GM21526 (cell line): ENCODE data around the gene UBE2F.
"Not testable (repeated sequence)": the region's sequence is repeated elsewhere in the genome, so short reads cannot be mapped to it uniquely, and the experiment has no call there.

Experiments used
- ATAC-seq: cut with Tn5 transposase; IDR thresholded peaks from one replicate; pipeline ENCODE4 v1.9.1; 2021; ENCODE audit warnings: moderate library complexity; ENCODE audit not compliant: unreplicated experiment, low FRiP score

UBE2F gene

DNA sequence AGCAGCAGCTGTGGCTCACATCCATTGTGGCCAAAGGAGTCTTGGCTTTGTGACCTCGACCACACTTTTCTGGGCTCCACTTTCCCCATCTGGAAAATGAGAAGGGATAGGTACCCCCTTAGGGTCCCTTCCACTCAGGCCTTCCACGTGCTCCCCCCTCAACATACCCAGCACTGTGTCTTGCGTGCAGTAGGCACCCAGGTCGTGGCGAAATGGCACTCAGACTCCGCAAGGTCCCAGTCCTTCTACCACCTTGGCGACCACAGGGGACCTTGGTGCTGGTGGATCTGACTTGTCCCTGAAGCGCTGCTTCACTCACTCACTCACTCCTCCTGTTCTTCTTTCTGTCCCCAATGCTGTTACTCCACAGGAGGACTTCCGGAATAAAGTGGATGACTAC lies 74.1 kb downstream of the UBE2F start:
- no peak for ATAC-seq

- ATAC-seq: no peak
Observed at GRCh38 chr2:238042090-238042489, 75.3 kb downstream of the UBE2F start.

- ATAC-seq: no peak
Observed at GRCh38 chr2:238042849-238043584, 76.2 kb downstream of the UBE2F start.

- no peak for ATAC-seq
Observed at GRCh38 chr2:238043851-238044250, 77.0 kb downstream of the UBE2F start.

- no peak for ATAC-seq
Observed at GRCh38 chr2:238045575-238045974, 78.8 kb downstream of the UBE2F start.

GRCh38 chr2:238046725-238047270 lies 80.0 kb downstream of the UBE2F start:
- ATAC-seq: no peak

DNA sequence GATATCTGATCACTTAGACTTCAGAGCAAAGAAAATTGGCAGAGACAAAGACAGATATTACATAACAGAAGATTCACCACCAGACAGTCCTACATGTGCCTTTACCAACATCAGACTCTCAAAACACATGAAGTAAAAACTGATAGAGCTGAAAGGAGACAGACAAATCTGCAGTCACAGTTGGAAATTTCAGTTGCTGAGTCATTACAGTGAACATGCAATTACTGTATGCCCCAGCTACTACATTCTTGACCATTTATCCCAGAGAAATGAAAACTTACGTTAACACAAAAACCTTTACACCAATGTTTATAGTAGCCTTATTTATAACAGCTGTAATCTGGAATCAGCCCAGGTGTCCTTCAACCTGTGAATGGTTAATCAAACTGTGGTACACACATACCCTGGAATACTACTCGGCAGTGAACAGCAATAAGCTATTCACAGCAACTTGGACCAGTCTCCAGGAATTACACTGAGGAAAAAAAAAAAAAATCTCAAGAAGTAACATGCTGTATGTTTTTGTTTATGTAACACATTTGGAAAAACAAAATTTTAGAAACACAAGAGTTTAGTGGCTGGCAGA lies 86.5 kb downstream of the UBE2F start:
- ATAC-seq: no peak

- no peak for ATAC-seq
Observed at GRCh38 chr2:238055841-238056240, 89.0 kb downstream of the UBE2F start.

GRCh38 chr2:238057696-238058575 lies 91.1 kb downstream of the UBE2F start:
- ATAC-seq: not testable (repeated sequence)

DNA sequence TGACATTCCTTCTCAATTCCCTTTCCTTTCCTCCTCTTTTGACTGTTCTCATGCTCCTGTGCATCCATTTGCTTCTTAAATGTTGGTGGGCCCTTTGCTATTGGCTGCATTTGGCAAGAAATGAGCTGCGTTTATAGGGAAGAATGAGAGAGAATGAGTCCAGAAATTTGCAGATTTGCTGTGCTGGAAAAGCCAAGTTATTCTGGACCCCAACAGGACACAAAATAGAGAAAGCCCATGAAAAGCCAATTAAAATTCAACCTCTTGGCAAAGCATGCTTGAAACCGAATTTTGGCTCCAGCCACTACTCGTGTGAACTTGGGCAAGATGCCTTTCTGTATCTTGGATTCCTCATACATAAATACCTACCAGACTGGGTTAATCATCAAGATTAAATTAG lies 92.7 kb downstream of the UBE2F start:
- ATAC-seq: no peak

GRCh38 chr2:238060096-238060541 lies 93.3 kb downstream of the UBE2F start:
- ATAC-seq: no peak

DNA sequence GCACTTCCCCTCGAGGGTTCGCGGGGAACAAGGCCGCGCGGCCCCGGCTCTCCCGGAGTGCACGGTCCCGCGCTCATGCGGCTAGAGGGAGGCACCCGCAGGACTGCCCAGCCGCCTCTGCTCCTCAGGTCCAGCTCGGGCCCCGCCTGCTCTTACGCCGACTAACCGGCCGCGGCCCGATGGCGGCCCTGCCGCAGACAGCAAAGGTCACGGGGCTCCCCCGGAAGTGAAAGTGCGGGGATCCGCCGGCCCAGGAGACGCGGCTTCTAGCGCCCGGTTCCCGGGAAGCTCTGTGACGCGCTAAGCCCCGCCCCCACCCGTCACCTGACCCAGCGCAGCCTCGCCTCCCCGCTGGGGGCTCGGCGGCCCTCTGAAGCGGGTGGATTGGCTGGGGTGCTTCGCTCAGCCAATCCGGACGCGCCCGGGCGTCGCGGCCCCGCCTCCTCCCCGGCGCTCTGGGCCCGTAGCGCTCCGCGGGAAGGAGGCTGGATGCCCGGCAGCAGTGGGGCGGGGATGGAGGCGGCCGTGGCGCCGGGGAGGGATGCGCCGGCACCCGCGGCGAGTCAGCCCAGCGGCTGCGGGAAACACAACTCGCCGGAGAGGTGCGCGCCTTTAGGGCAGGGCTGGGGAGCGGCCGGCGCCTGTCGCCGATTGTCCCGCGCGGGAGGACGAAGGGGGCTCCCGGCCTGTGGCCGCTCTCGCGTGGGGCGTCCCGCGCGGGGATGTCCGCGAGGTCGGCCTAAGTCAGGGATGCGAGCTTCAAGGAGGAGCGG lies 93.9 kb downstream of the UBE2F start, which contains the start of gene SCLY:
Gene SCLY, plus strand, starts transcription at position 460 of the 773 bp plus-strand sequence. Its CDS starts 54 bp downstream, at position 514.
- peak; percentile 97 for ATAC-seq

GRCh38 chr2:238061315-238062202 lies 94.7 kb downstream of the UBE2F start:
- ATAC-seq: peak; percentile 1

- no peak for ATAC-seq
Observed at GRCh38 chr2:238063414-238064189, 96.8 kb downstream of the UBE2F start.

DNA sequence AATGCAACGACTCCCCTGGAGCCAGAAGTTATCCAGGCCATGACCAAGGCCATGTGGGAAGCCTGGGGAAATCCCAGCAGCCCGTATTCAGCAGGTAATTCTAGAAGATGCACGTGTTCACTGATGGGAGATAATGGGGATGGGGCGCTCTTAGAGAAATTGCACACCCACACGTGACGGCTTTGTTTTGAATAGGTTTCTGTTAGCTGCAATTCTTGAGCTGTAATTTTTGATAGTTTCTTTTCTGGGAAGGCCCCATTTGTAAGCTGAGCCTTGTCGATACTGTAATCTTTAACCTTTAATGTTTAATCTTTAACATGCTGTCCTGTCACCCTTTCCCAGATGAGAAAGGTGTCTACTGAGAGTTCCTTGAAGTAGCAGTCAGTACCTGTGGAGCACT lies 97.6 kb downstream of the UBE2F start:
- ATAC-seq: no peak

DNA sequence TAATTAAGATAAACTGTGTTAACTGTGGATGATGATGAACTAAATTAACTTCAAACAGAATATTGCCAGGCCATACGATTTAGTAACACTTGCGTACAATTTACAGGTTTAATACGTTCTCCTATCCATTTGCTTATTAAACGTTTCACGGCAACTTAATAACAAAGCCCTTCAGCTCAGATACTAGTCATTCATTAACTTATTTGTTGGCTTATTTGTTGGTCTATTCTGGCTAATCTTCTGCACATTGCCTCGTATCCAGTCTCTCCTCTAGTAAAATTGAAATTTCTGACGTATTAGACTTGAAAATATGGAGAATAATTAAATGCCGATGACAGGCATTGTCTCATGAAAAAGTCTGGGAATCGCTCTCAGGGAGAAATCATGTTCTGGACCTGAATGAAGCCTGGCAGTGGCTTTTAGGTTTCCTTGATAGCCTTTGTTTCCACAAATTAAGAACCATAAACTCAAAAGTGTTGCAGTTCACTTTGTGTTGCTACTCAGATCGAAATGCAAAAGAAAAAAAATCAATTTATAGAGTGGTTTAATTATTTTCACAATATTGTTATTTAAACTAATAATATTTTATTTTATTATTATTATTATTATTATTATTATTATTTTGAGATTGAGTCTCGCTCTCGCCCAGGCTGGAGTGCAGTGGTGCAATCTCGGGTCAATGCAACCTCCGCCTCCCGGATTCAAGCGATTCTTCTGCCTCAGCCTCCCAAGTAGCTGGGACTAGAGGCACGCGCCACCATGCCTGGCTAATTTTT lies 98.4 kb downstream of the UBE2F start:
- no peak for ATAC-seq

- ATAC-seq: no peak
Observed at GRCh38 chr2:238066218-238066617, 99.4 kb downstream of the UBE2F start.

- ATAC-seq: not testable (repeated sequence)
Observed at GRCh38 chr2:238066718-238067117, 99.9 kb downstream of the UBE2F start.
